ENCODE data around the gene SYT7.

The SYT7 gene

GRCh38 chr11:61609000-61609979 lies 28.4 kb upstream of the SYT7 start:
- no peak for DNase-seq (ENCODE audit: low spot score)

- DNase-seq (ENCODE audit: low spot score) = no peak
These were observed 27.2 kb upstream of the SYT7 start for GRCh38 chr11:61607920-61608599.

DNA sequence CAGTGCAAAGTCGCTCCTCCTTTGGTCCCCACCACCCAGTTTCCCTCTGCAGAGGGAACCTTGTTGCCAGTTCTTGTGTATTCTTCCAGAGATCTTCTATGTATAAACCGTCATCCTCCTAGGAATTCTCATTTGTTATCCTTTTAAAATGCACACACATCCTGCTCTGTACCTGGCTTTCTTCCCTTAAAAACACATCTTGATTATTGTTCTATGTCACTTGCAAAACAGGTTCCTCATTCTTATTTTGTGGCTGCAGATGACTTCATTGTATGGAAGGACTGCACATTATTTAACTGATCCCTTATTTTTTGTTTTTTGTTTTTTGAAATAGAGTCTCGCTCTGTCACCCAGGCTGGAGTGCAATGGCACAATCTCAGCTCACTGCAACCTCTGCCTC lies 26.6 kb upstream of the SYT7 start:
- no peak for DNase-seq (ENCODE audit: low spot score)

DNA sequence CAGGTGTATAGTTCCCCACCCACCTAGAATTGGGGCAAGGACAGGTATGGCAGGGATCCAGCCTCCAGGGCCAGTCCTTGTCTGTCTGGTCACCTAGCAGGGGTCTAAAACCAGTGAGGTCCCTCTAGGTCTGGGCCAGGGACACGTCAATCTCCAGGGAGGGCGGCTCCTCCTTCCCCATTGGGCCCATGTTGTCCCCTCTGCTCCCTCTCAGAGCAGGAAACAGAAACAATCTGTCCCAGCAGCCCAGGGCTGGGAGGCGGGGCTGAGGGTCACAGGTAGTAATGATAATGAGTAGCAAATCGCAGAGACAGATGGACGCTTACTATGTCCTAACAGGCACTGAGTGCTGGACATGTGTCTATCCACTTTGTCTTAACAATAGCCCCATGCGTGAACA lies 22.8 kb upstream of the SYT7 start:
- DNase-seq (ENCODE audit: low spot score) = no peak

DNA sequence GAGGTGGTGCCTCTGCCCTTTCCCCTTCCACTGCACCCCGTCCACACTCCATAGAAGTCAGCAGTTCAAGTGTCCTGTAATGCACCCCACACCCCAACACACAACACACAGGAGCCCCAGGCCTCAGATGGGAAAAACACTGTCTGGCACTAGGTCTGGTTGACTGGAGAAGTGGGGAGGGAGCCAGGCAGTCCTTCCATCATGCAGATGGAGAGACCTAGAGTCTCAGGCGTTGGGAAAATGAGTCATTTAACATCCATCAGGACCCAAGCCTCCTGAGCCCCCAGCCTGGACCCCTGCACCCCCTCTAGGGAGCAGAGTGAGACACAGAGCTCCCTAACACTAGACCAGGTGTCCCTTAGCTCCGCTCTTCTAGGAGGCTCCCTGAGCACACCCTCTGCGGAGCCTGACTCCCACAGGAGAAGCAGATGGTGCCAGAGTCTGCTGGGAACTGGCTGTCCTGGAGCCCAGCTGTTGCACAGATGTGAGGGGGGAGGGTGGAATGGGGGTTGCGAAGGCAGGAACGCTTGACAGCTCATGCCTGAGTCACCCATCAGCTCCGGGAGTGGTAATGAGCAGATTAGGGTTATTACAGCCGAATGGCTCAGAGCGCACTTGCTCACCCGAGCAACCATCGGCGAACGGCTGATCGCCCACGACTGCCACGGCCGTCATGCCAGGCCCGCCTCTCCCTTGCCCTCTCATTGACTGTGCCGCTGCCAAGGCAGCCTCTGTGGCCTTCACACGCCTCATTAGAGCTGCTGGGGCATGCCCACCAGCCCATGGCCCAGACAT lies 22.1 kb upstream of the SYT7 start:
- no peak for DNase-seq (ENCODE audit: low spot score)

DNA sequence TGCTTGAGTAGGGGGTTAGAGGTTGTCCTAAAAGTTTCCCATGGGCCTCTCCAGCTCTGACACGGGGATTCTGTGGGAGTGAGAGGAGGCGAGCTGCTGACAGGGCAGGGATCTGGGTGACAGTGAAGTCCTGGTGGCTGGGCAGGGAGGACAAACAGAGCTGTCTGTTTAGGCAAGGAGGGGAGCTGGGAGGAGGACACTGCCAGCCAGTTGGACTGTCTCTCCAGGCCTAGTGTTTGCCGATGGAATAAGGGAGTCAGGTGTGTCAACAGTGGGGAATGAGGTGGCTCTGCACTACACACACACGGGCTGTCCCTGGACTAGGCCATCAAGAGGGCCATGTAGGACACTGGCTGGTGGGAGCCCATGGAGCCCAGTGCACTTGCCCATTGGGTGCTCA lies 20.6 kb upstream of the SYT7 start:
- no peak for DNase-seq (ENCODE audit: low spot score)

- DNase-seq (ENCODE audit: low spot score) = no peak
These were observed 19.3 kb upstream of the SYT7 start for GRCh38 chr11:61599968-61600710.

- no peak for DNase-seq (ENCODE audit: low spot score)
These were observed 18.3 kb upstream of the SYT7 start for GRCh38 chr11:61598886-61599868.

- DNase-seq (ENCODE audit: low spot score) = no peak
These were observed 17.5 kb upstream of the SYT7 start for GRCh38 chr11:61598374-61598773.

- no peak for DNase-seq (ENCODE audit: low spot score)
These were observed 16.1 kb upstream of the SYT7 start for GRCh38 chr11:61596990-61597389.

- DNase-seq (ENCODE audit: low spot score) = no peak
These were observed 15.7 kb upstream of the SYT7 start for GRCh38 chr11:61596542-61596941.

DNA sequence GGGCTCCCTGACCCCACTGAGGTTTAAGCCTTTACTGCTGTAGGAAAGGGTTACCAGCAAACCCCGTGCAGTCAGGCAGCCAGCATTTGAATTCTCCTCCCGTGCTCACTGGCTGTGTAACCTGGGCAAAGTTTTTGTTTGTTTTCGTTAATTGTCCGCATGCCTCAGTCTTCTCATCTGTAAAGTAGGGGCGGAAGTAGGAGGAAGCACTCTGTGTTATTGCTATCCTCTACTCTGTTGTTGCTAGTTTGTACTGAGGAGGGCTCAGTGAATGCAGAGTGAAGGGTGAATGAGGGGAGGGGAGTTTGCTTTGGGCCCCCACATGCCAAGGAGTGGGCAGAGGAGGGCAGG lies 14.0 kb upstream of the SYT7 start:
- DNase-seq (ENCODE audit: low spot score) = no peak

- no peak for DNase-seq (ENCODE audit: low spot score)
These were observed 12.3 kb upstream of the SYT7 start for GRCh38 chr11:61593151-61593550.

- no peak for DNase-seq (ENCODE audit: low spot score)
These were observed 11.3 kb upstream of the SYT7 start for GRCh38 chr11:61592176-61592575.

GRCh38 chr11:61589961-61590360 lies 9.1 kb upstream of the SYT7 start:
- no peak for DNase-seq (ENCODE audit: low spot score)

DNA sequence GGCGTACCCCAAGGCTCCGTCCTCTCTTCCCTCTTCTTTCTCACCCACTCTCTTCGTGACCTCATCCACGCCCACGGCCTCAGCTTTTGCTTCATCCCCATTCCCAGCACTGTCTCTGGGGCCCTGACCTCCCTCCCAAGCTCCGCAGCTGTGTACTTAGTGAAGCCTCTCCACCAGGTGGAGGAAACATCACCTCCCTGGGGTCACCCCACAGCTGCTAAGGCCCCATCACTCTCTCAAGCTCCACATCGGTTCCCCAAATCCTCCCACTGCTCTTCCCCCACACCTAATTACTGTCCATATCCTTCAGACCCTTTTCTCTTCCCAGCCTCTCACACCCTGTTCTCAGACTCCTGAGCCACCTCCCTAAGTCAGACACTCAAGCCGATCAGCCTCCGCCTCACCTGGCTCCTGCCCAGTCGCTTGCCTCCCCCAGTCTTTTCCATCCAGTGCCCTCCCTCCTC lies 7.9 kb upstream of the SYT7 start:
- no peak for DNase-seq (ENCODE audit: low spot score)

- DNase-seq (ENCODE audit: low spot score) = peak; percentile 63
These were observed 7.3 kb upstream of the SYT7 start for GRCh38 chr11:61587951-61588727.

GRCh38 chr11:61587541-61587941 lies 6.7 kb upstream of the SYT7 start:
- DNase-seq (ENCODE audit: low spot score) = no peak

DNA sequence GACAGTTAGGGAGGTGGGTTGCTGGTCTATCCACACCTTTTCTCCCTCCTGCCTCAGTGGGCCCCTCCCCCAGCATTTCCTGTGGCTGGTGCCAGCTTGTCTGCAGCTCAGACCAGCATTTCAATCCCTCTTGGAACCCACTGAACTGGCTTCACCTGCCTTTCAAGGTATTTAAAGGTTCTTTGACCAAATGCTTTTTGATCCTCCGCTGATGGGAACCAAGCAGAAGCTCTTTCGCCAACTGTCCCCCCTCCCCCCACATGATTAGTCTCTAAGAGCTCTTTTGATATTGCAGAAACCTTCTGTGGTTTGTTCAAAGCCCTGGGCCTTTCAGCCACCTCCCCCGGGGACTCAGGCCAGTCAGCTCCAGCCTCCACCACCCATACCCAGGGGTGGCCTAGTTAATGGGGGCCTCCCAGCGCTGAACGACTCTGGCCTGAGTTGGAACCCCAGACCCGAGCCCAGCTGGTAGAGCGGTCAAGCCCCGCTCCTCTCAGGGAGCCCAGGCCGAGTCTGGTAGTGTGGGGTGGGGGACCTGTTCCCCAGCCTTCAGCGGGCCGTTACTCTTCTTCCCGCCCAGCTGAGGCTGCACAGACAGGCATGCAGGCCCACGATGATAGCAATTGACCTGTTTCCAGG lies 6.0 kb upstream of the SYT7 start:
- no peak for DNase-seq (ENCODE audit: low spot score)
